ENCODE data around the gene SLC35F3.
"Not testable (repeated sequence)": the region's sequence is repeated elsewhere in the genome, so short reads cannot be mapped to it uniquely, and the experiment has no call there.

Gene SLC35F3

GRCh38 chr1:234286206-234286605 is 381.7 kb downstream of the SLC35F3 start:
- no peak for DNase-seq (ENCODE audit: low read depth in 2 of 2)

- DNase-seq (ENCODE audit: low read depth in 2 of 2): no peak
These were observed 384.5 kb downstream of the SLC35F3 start for GRCh38 chr1:234288946-234289345.

- DNase-seq (ENCODE audit: low read depth in 2 of 2): no peak
These were observed 385.2 kb downstream of the SLC35F3 start for GRCh38 chr1:234289538-234290305.

GRCh38 chr1:234292011-234292410 is 387.5 kb downstream of the SLC35F3 start:
- no peak for DNase-seq (ENCODE audit: low read depth in 2 of 2)

GRCh38 chr1:234292548-234292947 is 388.1 kb downstream of the SLC35F3 start:
- DNase-seq (ENCODE audit: low read depth in 2 of 2): no peak

GRCh38 chr1:234294109-234294817 is 389.8 kb downstream of the SLC35F3 start:
- no peak for DNase-seq (ENCODE audit: low read depth in 2 of 2)

- DNase-seq (ENCODE audit: low read depth in 2 of 2): no peak
These were observed 390.6 kb downstream of the SLC35F3 start for GRCh38 chr1:234295068-234295467.

GRCh38 chr1:234295626-234296025 is 391.1 kb downstream of the SLC35F3 start:
- no peak for DNase-seq (ENCODE audit: low read depth in 2 of 2)

GRCh38 chr1:234296496-234296895 is 392.0 kb downstream of the SLC35F3 start:
- DNase-seq (ENCODE audit: low read depth in 2 of 2): no peak

- no peak for DNase-seq (ENCODE audit: low read depth in 2 of 2)
These were observed 393.2 kb downstream of the SLC35F3 start for GRCh38 chr1:234297668-234298067.

- no peak for DNase-seq (ENCODE audit: low read depth in 2 of 2)
These were observed 395.6 kb downstream of the SLC35F3 start for GRCh38 chr1:234300096-234300495.

GRCh38 chr1:234301663-234302062 is 397.2 kb downstream of the SLC35F3 start:
- not testable (repeated sequence) for DNase-seq (ENCODE audit: low read depth in 2 of 2)

- no peak for DNase-seq (ENCODE audit: low read depth in 2 of 2)
These were observed 398.0 kb downstream of the SLC35F3 start for GRCh38 chr1:234302354-234302962.

GRCh38 chr1:234303231-234303630 is 398.8 kb downstream of the SLC35F3 start:
- no peak for DNase-seq (ENCODE audit: low read depth in 2 of 2)

GRCh38 chr1:234307726-234308125 is 403.2 kb downstream of the SLC35F3 start:
- no peak for DNase-seq (ENCODE audit: low read depth in 2 of 2)

GRCh38 chr1:234309243-234309597 is 404.7 kb downstream of the SLC35F3 start:
- DNase-seq (ENCODE audit: low read depth in 2 of 2): no peak

GRCh38 chr1:234309598-234310459 is 405.4 kb downstream of the SLC35F3 start:
- DNase-seq (ENCODE audit: low read depth in 2 of 2): peak; percentile 29 to 53

- no peak for DNase-seq (ENCODE audit: low read depth in 2 of 2)
These were observed 406.0 kb downstream of the SLC35F3 start for GRCh38 chr1:234310460-234310817.

- DNase-seq (ENCODE audit: low read depth in 2 of 2): no peak
These were observed 406.9 kb downstream of the SLC35F3 start for GRCh38 chr1:234311414-234311813.

GRCh38 chr1:234313171-234313570 is 408.7 kb downstream of the SLC35F3 start:
- no peak for DNase-seq (ENCODE audit: low read depth in 2 of 2)

GRCh38 chr1:234315091-234315541 is 410.6 kb downstream of the SLC35F3 start:
- DNase-seq (ENCODE audit: low read depth in 2 of 2): no peak

GRCh38 chr1:234315588-234315987 is 411.1 kb downstream of the SLC35F3 start:
- peak in 1 of 2 donors; percentile 23 for DNase-seq (ENCODE audit: low read depth in 2 of 2)

Data from stimulated activated CD8-positive, alpha-beta memory T cell treated with anti-CD3 and anti-CD28 coated beads, Interleukin-7, amount 100 ng/mL, for 4 hours (primary cell).